Activated naive CD4-positive, alpha-beta T cell (primary cell): Measurements from ENCODE around the gene EMILIN3.
"Not testable (repeated sequence)": the region's sequence is repeated elsewhere in the genome, so short reads cannot be mapped to it uniquely, and the experiment has no call there.

ENCODE experiments used
- DNase-seq, 4 experiments: peaks; one replicate each; lab custom pipeline; 2025; lab: John Stamatoyannopoulos, UW

EMILIN3 gene

GRCh38 chr20:41316602-41317545, 49.7 kb downstream of the EMILIN3 start:
- peak; percentile 29 to 72 (median 54) for DNase-seq

GRCh38 chr20:41316051-41316450, 50.6 kb downstream of the EMILIN3 start:
- DNase-seq: no peak

GRCh38 chr20:41314386-41314785, 52.2 kb downstream of the EMILIN3 start:
- no peak for DNase-seq

- DNase-seq: not testable (repeated sequence)
Measured at GRCh38 chr20:41312009-41312408, 54.6 kb downstream of the EMILIN3 start.
